Mesothelial cell of epicardium (in vitro differentiated cells): ENCODE measurements around the gene SLC22A5. TPM values are rescaled to one million over a fixed set of nuclear protein-coding genes. Genes with fewer than 3 reads are reported as not detected.
"Not testable (repeated sequence)": the region's sequence is repeated elsewhere in the genome, so short reads cannot be mapped to it uniquely, and the experiment has no call there.

ENCODE experiments used
- DNase-seq, 2 experiments: peaks; one replicate each; pipeline ENCODE4 v3.0.0; 2021; ENCODE audit warnings: low spot score in 2 of 2; ENCODE audit not compliant: unreplicated experiment in 2 of 2
- H3K27ac Mint-ChIP-seq: 2 replicates; pipeline ENCODE4 v1.8.0; 2021; ENCODE audit warnings: mixed read lengths
- H3K27me3 Mint-ChIP-seq: 2 replicates; pipeline ENCODE4 v1.8.0; 2021; ENCODE audit warnings: low read depth, mixed read lengths
- H3K36me3 Mint-ChIP-seq: 2 replicates; pipeline ENCODE4 v1.8.0; 2021; ENCODE audit warnings: mixed read lengths
- H3K4me1 Mint-ChIP-seq: 2 replicates; pipeline ENCODE4 v1.8.0; 2021; ENCODE audit warnings: mixed read lengths
- H3K4me3 Mint-ChIP-seq: 2 replicates; pipeline ENCODE4 v1.8.0; 2021; ENCODE audit warnings: mild to moderate bottlenecking, moderate library complexity, mixed read lengths
- H3K9me3 Mint-ChIP-seq: 2 replicates; pipeline ENCODE4 v1.8.0; 2021; ENCODE audit warnings: mixed read lengths
- CTCF ChIP-seq: fragments of 200-600 bp; sonication (generic); IDR thresholded peaks from one replicate; pipeline ENCODE4 v1.5.0; 2021; ENCODE audit warnings: antibody characterized with exemption; ENCODE audit not compliant: unreplicated experiment
- total RNA-seq: library from RNA; stranded (reverse); gene quantifications from 3 replicates; pipeline ENCODE4 v1.2.1, GENCODE V29; 2021

The SLC22A5 gene
- total RNA-seq, 1 donor from 2014 or later: 31.1 TPM

GRCh38 chr5:132392411-132392810 lies 22.9 kb downstream of the SLC22A5 start:
- Mint-ChIP-seq H3K36me3 (peaks cover 24% of the 10 kb centered on the region), H3K27me3 (no peaks in the 10 kb centered on the region), H3K4me3 (no peak overlapping the region), H3K9me3 (no peaks in the 10 kb centered on the region), H3K27ac (no peak overlapping the region), H3K4me1 (peaks cover 45% of the 10 kb centered on the region)
- TF ChIP-seq CTCF: no peak
- DNase-seq: no peak

- Mint-ChIP-seq H3K9me3 (no peaks in the 10 kb centered on the region), H3K27me3 (no peaks in the 10 kb centered on the region), H3K4me3 (no peak overlapping the region), H3K27ac (no peak overlapping the region), H3K4me1 (peaks cover 37% of the 10 kb centered on the region), H3K36me3 (peaks cover 24% of the 10 kb centered on the region)
- DNase-seq: no peak
- no peak for TF ChIP-seq CTCF
These were observed 23.7 kb downstream of the SLC22A5 start for GRCh38 chr5:132392978-132393825.

- no peak for DNase-seq
- H3K4me1 Mint-ChIP-seq: peaks cover 32% of the 10 kb centered on the region
- peak overlapping the region; percentile 62 for H3K27ac Mint-ChIP-seq
- peaks cover 5% of the 10 kb centered on the region for H3K9me3 Mint-ChIP-seq
- H3K36me3 Mint-ChIP-seq: peaks cover 29% of the 10 kb centered on the region
- no peaks in the 10 kb centered on the region for H3K27me3 Mint-ChIP-seq
- no peak overlapping the region for H3K4me3 Mint-ChIP-seq
- no peak for TF ChIP-seq CTCF
These were observed 25.3 kb downstream of the SLC22A5 start for GRCh38 chr5:132394667-132395259.

GRCh38 chr5:132396589-132397031 lies 27.1 kb downstream of the SLC22A5 start:
- H3K27ac Mint-ChIP-seq: peak overlapping the region; percentile 20
- DNase-seq: no peak

GRCh38 chr5:132397224-132397623 lies 27.7 kb downstream of the SLC22A5 start:
- TF ChIP-seq CTCF: no peak
- Mint-ChIP-seq H3K27me3 (no peaks in the 10 kb centered on the region), H3K9me3 (peaks cover 22% of the 10 kb centered on the region), H3K27ac (no peak overlapping the region), H3K4me3 (no peak overlapping the region), H3K36me3 (peaks cover 28% of the 10 kb centered on the region), H3K4me1 (peaks cover 11% of the 10 kb centered on the region)
- no peak for DNase-seq

More at GRCh38 chr5:132396589-132397031, 27.1 kb downstream of the SLC22A5 start:
- Mint-ChIP-seq H3K36me3 (peaks cover 26% of the 10 kb centered on the region), H3K4me1 (peaks cover 15% of the 10 kb centered on the region), H3K27me3 (no peaks in the 10 kb centered on the region), H3K4me3 (no peak overlapping the region), H3K9me3 (peaks cover 19% of the 10 kb centered on the region)
- no peak for TF ChIP-seq CTCF

- H3K9me3 Mint-ChIP-seq: peaks cover 25% of the 10 kb centered on the region
- peak overlapping the region; percentile 17 for H3K27ac Mint-ChIP-seq
- H3K4me1 Mint-ChIP-seq: peaks cover 11% of the 10 kb centered on the region
- peaks cover 31% of the 10 kb centered on the region for H3K36me3 Mint-ChIP-seq
- not testable (repeated sequence) for DNase-seq, H3K27me3 Mint-ChIP-seq, H3K4me3 Mint-ChIP-seq
These were observed 28.6 kb downstream of the SLC22A5 start for GRCh38 chr5:132397936-132398675.

- H3K4me1 Mint-ChIP-seq, DNase-seq, H3K27me3 Mint-ChIP-seq, H3K4me3 Mint-ChIP-seq, H3K27ac Mint-ChIP-seq: not testable (repeated sequence)
- peaks cover 10% of the 10 kb centered on the region for H3K36me3 Mint-ChIP-seq
- peaks cover 39% of the 10 kb centered on the region for H3K9me3 Mint-ChIP-seq
These were observed 34.5 kb downstream of the SLC22A5 start for GRCh38 chr5:132404041-132404440.
